HEK293 (cell line): Measurements from ENCODE around the gene CEP170B.

Source experiments
- GFI1B ChIP-seq: fragments of 450-650 bp; formaldehyde crosslinking; IDR thresholded peaks from 2 replicates; pipeline ENCODE4 v1.5.1; 2016; ENCODE audit warnings: missing biosample characterization, missing genetic modification characterization
- IKZF3 ChIP-seq: fragments of 450-650 bp; IDR thresholded peaks from 2 replicates; pipeline ENCODE4 v1.5.0; 2018; ENCODE audit warnings: missing biosample characterization, mild to moderate bottlenecking, missing genetic modification characterization, moderate library complexity
- KLF1 ChIP-seq: fragments of 450-650 bp; formaldehyde crosslinking; IDR thresholded peaks from 2 replicates; pipeline ENCODE4 v1.5.1; 2016; ENCODE audit warnings: missing biosample characterization, missing genetic modification characterization
- KLF10 ChIP-seq: fragments of 450-650 bp; IDR thresholded peaks from 2 replicates; pipeline ENCODE4 v1.5.1; 2018; ENCODE audit warnings: missing biosample characterization, mild to moderate bottlenecking, missing genetic modification characterization
- KLF7 ChIP-seq: fragments of 450-650 bp; formaldehyde crosslinking; IDR thresholded peaks from 2 replicates; pipeline ENCODE4 v1.5.1; 2016; ENCODE audit warnings: missing biosample characterization, missing genetic modification characterization, borderline replicate concordance
- KLF8 ChIP-seq: fragments of 450-650 bp; formaldehyde crosslinking; IDR thresholded peaks from 2 replicates; pipeline ENCODE4 v1.5.1; 2016; ENCODE audit warnings: missing biosample characterization, missing genetic modification characterization
- OVOL3 ChIP-seq: fragments of 450-650 bp; formaldehyde crosslinking; IDR thresholded peaks from 2 replicates; pipeline ENCODE4 v1.5.1; 2016; ENCODE audit warnings: missing biosample characterization, missing genetic modification characterization
- WT1 ChIP-seq: fragments of 450-650 bp; formaldehyde crosslinking; IDR thresholded peaks from 2 replicates; pipeline ENCODE4 v1.5.1; 2016; ENCODE audit warnings: missing biosample characterization, missing genetic modification characterization
- ZBTB48 ChIP-seq: fragments of 450-650 bp; formaldehyde crosslinking; IDR thresholded peaks from 2 replicates; pipeline ENCODE4 v1.5.1; 2016; ENCODE audit warnings: missing biosample characterization, missing genetic modification characterization
- ZEB2 ChIP-seq: fragments of 450-650 bp; formaldehyde crosslinking; IDR thresholded peaks from 2 replicates; pipeline ENCODE4 v1.5.1; 2016; ENCODE audit warnings: missing biosample characterization, missing genetic modification characterization
- ZNF133 ChIP-seq: fragments of 450-650 bp; formaldehyde crosslinking; IDR thresholded peaks from 2 replicates; pipeline ENCODE4 v1.5.1; 2016; ENCODE audit warnings: missing biosample characterization, missing genetic modification characterization
- ZNF146 ChIP-seq: fragments of 450-650 bp; formaldehyde crosslinking; IDR thresholded peaks from 2 replicates; pipeline ENCODE4 v1.5.1; 2016; ENCODE audit warnings: missing biosample characterization, missing genetic modification characterization
- ZNF248 ChIP-seq: fragments of 450-650 bp; formaldehyde crosslinking; IDR thresholded peaks from 2 replicates; pipeline ENCODE4 v1.5.1; 2017; ENCODE audit warnings: missing biosample characterization, missing genetic modification characterization
- ZNF404 ChIP-seq: fragments of 450-650 bp; formaldehyde crosslinking; IDR thresholded peaks from 2 replicates; pipeline ENCODE4 v1.5.1; 2017; ENCODE audit warnings: missing biosample characterization, missing genetic modification characterization
- ZNF416 ChIP-seq: fragments of 450-650 bp; formaldehyde crosslinking; IDR thresholded peaks from 2 replicates; pipeline ENCODE4 v1.5.1; 2016; ENCODE audit warnings: missing biosample characterization, missing genetic modification characterization
- ZNF624 ChIP-seq: fragments of 450-650 bp; formaldehyde crosslinking; IDR thresholded peaks from 2 replicates; pipeline ENCODE4 v1.5.1; 2017; ENCODE audit warnings: missing biosample characterization, missing genetic modification characterization
- ZNF670 ChIP-seq: fragments of 450-650 bp; formaldehyde crosslinking; IDR thresholded peaks from 2 replicates; pipeline ENCODE4 v1.5.1; 2016; ENCODE audit warnings: missing biosample characterization, missing genetic modification characterization, low read depth
- ZNF707 ChIP-seq: fragments of 450-650 bp; formaldehyde crosslinking; IDR thresholded peaks from 2 replicates; pipeline ENCODE4 v1.5.1; 2016; ENCODE audit warnings: missing biosample characterization, missing genetic modification characterization
- ZSCAN16 ChIP-seq: fragments of 450-650 bp; formaldehyde crosslinking; IDR thresholded peaks from 2 replicates; pipeline ENCODE4 v1.5.1; 2016; ENCODE audit warnings: missing biosample characterization, missing genetic modification characterization
- ZXDB ChIP-seq: fragments of 450-650 bp; formaldehyde crosslinking; IDR thresholded peaks from 2 replicates; pipeline ENCODE4 v1.5.1; 2016; ENCODE audit warnings: missing biosample characterization, missing genetic modification characterization
- TF ChIP-seq, protein P1 (sequence below): fragments of 450-650 bp; formaldehyde crosslinking; optimal IDR thresholded peaks from 2 replicates; pipeline ENCODE3; 2016; ENCODE audit warnings: missing biosample characterization, mild to moderate bottlenecking, missing genetic modification characterization
- TF ChIP-seq, protein P2 (sequence below): fragments of 450-650 bp; formaldehyde crosslinking; IDR thresholded peaks from 2 replicates; pipeline ENCODE4 v1.5.1; 2016; ENCODE audit warnings: missing biosample characterization, missing genetic modification characterization
- TF ChIP-seq, protein P3 (sequence below): fragments of 450-650 bp; formaldehyde crosslinking; IDR thresholded peaks from 2 replicates; pipeline ENCODE4 v1.5.1; 2016; ENCODE audit warnings: missing biosample characterization, missing genetic modification characterization
- TF ChIP-seq, protein P4 (sequence below): fragments of 450-650 bp; formaldehyde crosslinking; IDR thresholded peaks from 2 replicates; pipeline ENCODE4 v1.5.1; 2016; ENCODE audit warnings: missing biosample characterization, missing genetic modification characterization
- TF ChIP-seq, protein P5 (sequence below): fragments of 450-650 bp; formaldehyde crosslinking; IDR thresholded peaks from 2 replicates; pipeline ENCODE4 v1.5.1; 2017; ENCODE audit warnings: missing biosample characterization, missing genetic modification characterization
- TF ChIP-seq, protein P6 (sequence below): fragments of 450-650 bp; formaldehyde crosslinking; IDR thresholded peaks from 2 replicates; pipeline ENCODE4 v1.5.1; 2016; ENCODE audit warnings: missing biosample characterization, missing genetic modification characterization, low read depth
- TF ChIP-seq, protein P7 (sequence below): fragments of 450-650 bp; IDR thresholded peaks from 2 replicates; pipeline ENCODE4 v1.5.1; 2018; ENCODE audit warnings: missing biosample characterization, mild to moderate bottlenecking, missing genetic modification characterization

CEP170B gene

DNA sequence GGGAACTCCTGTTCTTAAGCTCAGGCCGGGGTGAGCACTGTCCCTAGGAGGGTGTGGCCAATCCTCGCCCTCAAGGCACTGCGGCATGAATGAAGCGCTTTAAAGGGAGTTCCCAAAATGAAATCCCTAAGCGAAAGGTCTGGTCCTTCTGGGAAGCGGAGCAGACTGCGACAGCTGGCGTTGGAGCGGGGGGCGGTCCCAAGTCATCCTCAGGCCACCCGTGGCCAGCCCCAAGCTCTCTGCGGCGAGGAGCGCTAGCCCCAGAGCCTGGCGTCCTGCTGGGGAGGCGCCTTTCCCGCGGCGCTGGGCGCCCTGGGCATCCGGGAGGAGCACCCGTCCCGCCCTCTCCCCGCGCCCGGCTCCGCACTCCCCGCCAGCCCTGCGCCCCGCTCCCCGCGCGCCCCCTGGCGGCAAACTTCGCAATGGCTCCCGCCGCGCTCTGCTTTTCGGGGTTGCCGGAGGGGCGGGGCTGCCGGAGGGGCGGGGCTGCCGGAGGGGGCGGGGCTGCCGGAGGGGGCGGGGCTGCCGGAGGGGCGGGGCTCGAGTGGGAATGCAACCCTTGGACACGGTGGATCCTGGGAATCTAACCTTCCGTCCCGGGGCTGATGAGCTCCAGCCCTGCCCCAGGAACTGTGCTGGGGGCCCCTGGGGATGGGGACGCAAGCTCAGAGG lies 38.7 kb upstream of the CEP170B start (continued):
- TF ChIP-seq, protein P1, sequence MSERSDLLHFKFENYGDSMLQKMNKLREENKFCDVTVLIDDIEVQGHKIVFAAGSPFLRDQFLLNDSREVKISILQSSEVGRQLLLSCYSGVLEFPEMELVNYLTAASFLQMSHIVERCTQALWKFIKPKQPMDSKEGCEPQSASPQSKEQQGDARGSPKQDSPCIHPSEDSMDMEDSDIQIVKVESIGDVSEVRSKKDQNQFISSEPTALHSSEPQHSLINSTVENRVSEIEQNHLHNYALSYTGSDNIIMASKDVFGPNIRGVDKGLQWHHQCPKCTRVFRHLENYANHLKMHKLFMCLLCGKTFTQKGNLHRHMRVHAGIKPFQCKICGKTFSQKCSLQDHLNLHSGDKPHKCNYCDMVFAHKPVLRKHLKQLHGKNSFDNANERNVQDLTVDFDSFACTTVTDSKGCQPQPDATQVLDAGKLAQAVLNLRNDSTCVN (tag by site-specific recombination): no peak
- TF ChIP-seq ZXDB: peak; percentile 35; the same call in 1 of the 2 replicates
- TF ChIP-seq, protein P2, sequence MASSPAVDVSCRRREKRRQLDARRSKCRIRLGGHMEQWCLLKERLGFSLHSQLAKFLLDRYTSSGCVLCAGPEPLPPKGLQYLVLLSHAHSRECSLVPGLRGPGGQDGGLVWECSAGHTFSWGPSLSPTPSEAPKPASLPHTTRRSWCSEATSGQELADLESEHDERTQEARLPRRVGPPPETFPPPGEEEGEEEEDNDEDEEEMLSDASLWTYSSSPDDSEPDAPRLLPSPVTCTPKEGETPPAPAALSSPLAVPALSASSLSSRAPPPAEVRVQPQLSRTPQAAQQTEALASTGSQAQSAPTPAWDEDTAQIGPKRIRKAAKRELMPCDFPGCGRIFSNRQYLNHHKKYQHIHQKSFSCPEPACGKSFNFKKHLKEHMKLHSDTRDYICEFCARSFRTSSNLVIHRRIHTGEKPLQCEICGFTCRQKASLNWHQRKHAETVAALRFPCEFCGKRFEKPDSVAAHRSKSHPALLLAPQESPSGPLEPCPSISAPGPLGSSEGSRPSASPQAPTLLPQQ (tag by site-specific recombination): peak; percentile 69
- no peak for TF ChIP-seq ZNF416
- TF ChIP-seq ZNF248 (tag by site-specific recombination): no peak
- TF ChIP-seq ZNF146 (tag by site-specific recombination): peak; percentile 28; the same call in 1 of the 2 replicates
- TF ChIP-seq ZSCAN16: no peak
- no peak for TF ChIP-seq GFI1B (tag by site-specific recombination)
- no peak for TF ChIP-seq ZNF707
- no peak for TF ChIP-seq ZNF404
- no peak for TF ChIP-seq OVOL3 (tag by site-specific recombination)
- TF ChIP-seq, protein P3, sequence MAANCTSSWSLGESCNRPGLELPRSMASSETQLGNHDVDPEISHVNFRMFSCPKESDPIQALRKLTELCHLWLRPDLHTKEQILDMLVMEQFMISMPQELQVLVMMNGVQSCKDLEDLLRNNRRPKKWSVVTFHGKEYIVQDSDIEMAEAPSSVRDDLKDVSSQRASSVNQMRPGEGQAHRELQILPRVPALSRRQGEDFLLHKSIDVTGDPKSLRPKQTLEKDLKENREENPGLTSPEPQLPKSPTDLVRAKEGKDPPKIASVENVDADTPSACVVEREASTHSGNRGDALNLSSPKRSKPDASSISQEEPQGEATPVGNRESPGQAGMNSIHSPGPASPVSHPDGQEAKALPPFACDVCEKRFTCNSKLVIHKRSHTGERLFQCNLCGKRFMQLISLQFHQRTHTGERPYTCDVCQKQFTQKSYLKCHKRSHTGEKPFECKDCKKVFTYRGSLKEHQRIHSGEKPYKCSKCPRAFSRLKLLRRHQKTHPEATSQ (tag by site-specific recombination): peak; percentile 72; the same call in 1 of the 2 replicates
- TF ChIP-seq ZBTB48 (tag by site-specific recombination): peak; percentile 96
- TF ChIP-seq KLF7 (tag by site-specific recombination): peak; percentile 49; the same call in 1 of the 2 replicates
- peak; percentile 76 for TF ChIP-seq KLF10 (tag by site-specific recombination)
- TF ChIP-seq ZNF670 (tag by site-specific recombination): no peak
- peak; percentile 42; the same call in 1 of the 2 replicates for TF ChIP-seq ZEB2 (tag by site-specific recombination)
- TF ChIP-seq, protein P4, sequence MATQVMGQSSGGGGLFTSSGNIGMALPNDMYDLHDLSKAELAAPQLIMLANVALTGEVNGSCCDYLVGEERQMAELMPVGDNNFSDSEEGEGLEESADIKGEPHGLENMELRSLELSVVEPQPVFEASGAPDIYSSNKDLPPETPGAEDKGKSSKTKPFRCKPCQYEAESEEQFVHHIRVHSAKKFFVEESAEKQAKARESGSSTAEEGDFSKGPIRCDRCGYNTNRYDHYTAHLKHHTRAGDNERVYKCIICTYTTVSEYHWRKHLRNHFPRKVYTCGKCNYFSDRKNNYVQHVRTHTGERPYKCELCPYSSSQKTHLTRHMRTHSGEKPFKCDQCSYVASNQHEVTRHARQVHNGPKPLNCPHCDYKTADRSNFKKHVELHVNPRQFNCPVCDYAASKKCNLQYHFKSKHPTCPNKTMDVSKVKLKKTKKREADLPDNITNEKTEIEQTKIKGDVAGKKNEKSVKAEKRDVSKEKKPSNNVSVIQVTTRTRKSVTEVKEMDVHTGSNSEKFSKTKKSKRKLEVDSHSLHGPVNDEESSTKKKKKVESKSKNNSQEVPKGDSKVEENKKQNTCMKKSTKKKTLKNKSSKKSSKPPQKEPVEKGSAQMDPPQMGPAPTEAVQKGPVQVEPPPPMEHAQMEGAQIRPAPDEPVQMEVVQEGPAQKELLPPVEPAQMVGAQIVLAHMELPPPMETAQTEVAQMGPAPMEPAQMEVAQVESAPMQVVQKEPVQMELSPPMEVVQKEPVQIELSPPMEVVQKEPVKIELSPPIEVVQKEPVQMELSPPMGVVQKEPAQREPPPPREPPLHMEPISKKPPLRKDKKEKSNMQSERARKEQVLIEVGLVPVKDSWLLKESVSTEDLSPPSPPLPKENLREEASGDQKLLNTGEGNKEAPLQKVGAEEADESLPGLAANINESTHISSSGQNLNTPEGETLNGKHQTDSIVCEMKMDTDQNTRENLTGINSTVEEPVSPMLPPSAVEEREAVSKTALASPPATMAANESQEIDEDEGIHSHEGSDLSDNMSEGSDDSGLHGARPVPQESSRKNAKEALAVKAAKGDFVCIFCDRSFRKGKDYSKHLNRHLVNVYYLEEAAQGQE (tag by site-specific recombination): no peak
- peak; percentile 81 for TF ChIP-seq KLF1 (tag by site-specific recombination)
- TF ChIP-seq KLF8 (tag by site-specific recombination): peak; percentile 80; the same call in 1 of the 2 replicates
- TF ChIP-seq ZNF624 (tag by site-specific recombination): no peak
- TF ChIP-seq, protein P5, sequence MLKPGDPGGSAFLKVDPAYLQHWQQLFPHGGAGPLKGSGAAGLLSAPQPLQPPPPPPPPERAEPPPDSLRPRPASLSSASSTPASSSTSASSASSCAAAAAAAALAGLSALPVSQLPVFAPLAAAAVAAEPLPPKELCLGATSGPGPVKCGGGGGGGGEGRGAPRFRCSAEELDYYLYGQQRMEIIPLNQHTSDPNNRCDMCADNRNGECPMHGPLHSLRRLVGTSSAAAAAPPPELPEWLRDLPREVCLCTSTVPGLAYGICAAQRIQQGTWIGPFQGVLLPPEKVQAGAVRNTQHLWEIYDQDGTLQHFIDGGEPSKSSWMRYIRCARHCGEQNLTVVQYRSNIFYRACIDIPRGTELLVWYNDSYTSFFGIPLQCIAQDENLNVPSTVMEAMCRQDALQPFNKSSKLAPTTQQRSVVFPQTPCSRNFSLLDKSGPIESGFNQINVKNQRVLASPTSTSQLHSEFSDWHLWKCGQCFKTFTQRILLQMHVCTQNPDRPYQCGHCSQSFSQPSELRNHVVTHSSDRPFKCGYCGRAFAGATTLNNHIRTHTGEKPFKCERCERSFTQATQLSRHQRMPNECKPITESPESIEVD (tag by site-specific recombination): no peak
- TF ChIP-seq ZNF133: no peak
- TF ChIP-seq, protein P6, sequence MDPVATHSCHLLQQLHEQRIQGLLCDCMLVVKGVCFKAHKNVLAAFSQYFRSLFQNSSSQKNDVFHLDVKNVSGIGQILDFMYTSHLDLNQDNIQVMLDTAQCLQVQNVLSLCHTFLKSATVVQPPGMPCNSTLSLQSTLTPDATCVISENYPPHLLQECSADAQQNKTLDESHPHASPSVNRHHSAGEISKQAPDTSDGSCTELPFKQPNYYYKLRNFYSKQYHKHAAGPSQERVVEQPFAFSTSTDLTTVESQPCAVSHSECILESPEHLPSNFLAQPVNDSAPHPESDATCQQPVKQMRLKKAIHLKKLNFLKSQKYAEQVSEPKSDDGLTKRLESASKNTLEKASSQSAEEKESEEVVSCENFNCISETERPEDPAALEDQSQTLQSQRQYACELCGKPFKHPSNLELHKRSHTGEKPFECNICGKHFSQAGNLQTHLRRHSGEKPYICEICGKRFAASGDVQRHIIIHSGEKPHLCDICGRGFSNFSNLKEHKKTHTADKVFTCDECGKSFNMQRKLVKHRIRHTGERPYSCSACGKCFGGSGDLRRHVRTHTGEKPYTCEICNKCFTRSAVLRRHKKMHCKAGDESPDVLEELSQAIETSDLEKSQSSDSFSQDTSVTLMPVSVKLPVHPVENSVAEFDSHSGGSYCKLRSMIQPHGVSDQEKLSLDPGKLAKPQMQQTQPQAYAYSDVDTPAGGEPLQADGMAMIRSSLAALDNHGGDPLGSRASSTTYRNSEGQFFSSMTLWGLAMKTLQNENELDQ (tag by site-specific recombination): no peak
- peak; percentile 91 for TF ChIP-seq IKZF3
- TF ChIP-seq, protein P7, sequence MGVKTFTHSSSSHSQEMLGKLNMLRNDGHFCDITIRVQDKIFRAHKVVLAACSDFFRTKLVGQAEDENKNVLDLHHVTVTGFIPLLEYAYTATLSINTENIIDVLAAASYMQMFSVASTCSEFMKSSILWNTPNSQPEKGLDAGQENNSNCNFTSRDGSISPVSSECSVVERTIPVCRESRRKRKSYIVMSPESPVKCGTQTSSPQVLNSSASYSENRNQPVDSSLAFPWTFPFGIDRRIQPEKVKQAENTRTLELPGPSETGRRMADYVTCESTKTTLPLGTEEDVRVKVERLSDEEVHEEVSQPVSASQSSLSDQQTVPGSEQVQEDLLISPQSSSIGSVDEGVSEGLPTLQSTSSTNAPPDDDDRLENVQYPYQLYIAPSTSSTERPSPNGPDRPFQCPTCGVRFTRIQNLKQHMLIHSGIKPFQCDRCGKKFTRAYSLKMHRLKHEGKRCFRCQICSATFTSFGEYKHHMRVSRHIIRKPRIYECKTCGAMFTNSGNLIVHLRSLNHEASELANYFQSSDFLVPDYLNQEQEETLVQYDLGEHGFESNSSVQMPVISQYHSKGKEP (tag by site-specific recombination): no peak
- TF ChIP-seq WT1 (tag by site-specific recombination): peak; percentile 78; the same call in 1 of the 2 replicates
